GM19468 (cell line): Measurements from ENCODE around the gene BCAS3.

Source experiments
- ATAC-seq: cut with Tn5 transposase; IDR thresholded peaks from one replicate; pipeline ENCODE4 v1.9.1; 2021; ENCODE audit warnings: mild to moderate bottlenecking, moderate library complexity, moderate number of reproducible peaks; ENCODE audit not compliant: unreplicated experiment; ENCODE audit errors: extremely low read depth

BCAS3 gene

GRCh38 chr17:61395409-61395982, 717.8 kb downstream of the BCAS3 start:
- ATAC-seq: no peak

GRCh38 chr17:61395983-61396585, 718.4 kb downstream of the BCAS3 start:
- no peak for ATAC-seq

GRCh38 chr17:61396586-61397085, 719.0 kb downstream of the BCAS3 start:
- no peak for ATAC-seq

- ATAC-seq: no peak
Observed at GRCh38 chr17:61397086-61397842, 719.6 kb downstream of the BCAS3 start.

- ATAC-seq: no peak
Observed at GRCh38 chr17:61398721-61399130, 721.1 kb downstream of the BCAS3 start.

- no peak for ATAC-seq
Observed at GRCh38 chr17:61399131-61400065, 721.7 kb downstream of the BCAS3 start, which contains the start of gene TBX2. TSS of gene TBX2 (plus strand) at chr17:61399843. CDS start at chr17:61400177, 334 bp downstream.

GRCh38 chr17:61400066-61400716, 722.5 kb downstream of the BCAS3 start:
- ATAC-seq: no peak

- ATAC-seq: no peak
Observed at GRCh38 chr17:61400717-61401388, 723.2 kb downstream of the BCAS3 start.

- ATAC-seq: no peak
Observed at GRCh38 chr17:61401389-61402072, 723.9 kb downstream of the BCAS3 start.

GRCh38 chr17:61402073-61402541, 724.5 kb downstream of the BCAS3 start:
- no peak for ATAC-seq

- no peak for ATAC-seq
Observed at GRCh38 chr17:61402978-61403800, 725.5 kb downstream of the BCAS3 start.

GRCh38 chr17:61403801-61404662, 726.4 kb downstream of the BCAS3 start:
- ATAC-seq: no peak

- no peak for ATAC-seq
Observed at GRCh38 chr17:61404663-61404912, 726.9 kb downstream of the BCAS3 start.

GRCh38 chr17:61404913-61405685, 727.4 kb downstream of the BCAS3 start:
- no peak for ATAC-seq

- ATAC-seq: no peak
Observed at GRCh38 chr17:61405686-61406536, 728.3 kb downstream of the BCAS3 start.

GRCh38 chr17:61406537-61406845, 728.8 kb downstream of the BCAS3 start:
- ATAC-seq: no peak
